Caco-2 (cell line): ENCODE data around the gene GADD45GIP1. TPM values are rescaled to one million over a fixed set of nuclear protein-coding genes. Genes with fewer than 3 reads are reported as not detected.

Source experiments
- BruUV-seq: library from RNA; stranded (reverse); fragments of 400-500 nt; replicated peaks from 2 replicates; lab custom pipeline; 2021; lab: Mats Ljungman, UMichigan
- CTCF ChIA-PET: fragments of 300-600 bp; sonication (Branson Sonifier 250); formaldehyde crosslinking; loops from one replicate; lab custom pipeline; 2022; ENCODE audit warnings: antibody characterized with exemption; lab: Charles Lee
- POLR2A ChIA-PET: fragments of 300-600 bp; sonication (Branson Sonifier 250); formaldehyde crosslinking; loops from one replicate; lab custom pipeline; 2022; ENCODE audit warnings: antibody characterized with exemption; lab: Charles Lee
- DNase-seq, 2 experiments: peaks; one replicate each; pipeline versions ENCODE4 v3.0.0 to v3.0.0-alpha.2; 2020 to 2022
- H3K27me3 ChIP-seq: replicated peaks from 2 replicates; pipeline ENCODE4 v1.6.0; 2011; ENCODE audit warnings: low read length; ENCODE audit not compliant: control insufficient read depth, insufficient read depth
- H3K36me3 ChIP-seq: 2 replicates; pipeline ENCODE4 v1.5.1; 2011; ENCODE audit warnings: low read length; ENCODE audit not compliant: control insufficient read depth, insufficient read depth
- H3K4me1 ChIP-seq: fragments of 250-450 bp; sonication (Bioruptor Pico); 2 replicates; pipeline ENCODE4 v1.5.1; 2020; ENCODE audit warnings: mild to moderate bottlenecking
- H3K4me3 ChIP-seq: 2 replicates; pipeline ENCODE4 v1.5.1; 2011; ENCODE audit warnings: low read depth, mild to moderate bottlenecking, control low read depth, low read length
- H3K9me3 ChIP-seq: fragments of 250-450 bp; sonication (Bioruptor Pico); 2 replicates; pipeline ENCODE4 v1.5.1; 2020; ENCODE audit warnings: mild to moderate bottlenecking, moderate library complexity
- H3K27ac Mint-ChIP-seq: one replicate; pipeline ENCODE4 v1.8.0; 2022; ENCODE audit warnings: mixed read lengths; ENCODE audit not compliant: unreplicated experiment
- H3K27me3 Mint-ChIP-seq: one replicate; pipeline ENCODE4 v1.8.0; 2022; ENCODE audit warnings: mixed read lengths; ENCODE audit not compliant: insufficient read depth, unreplicated experiment
- H3K36me3 Mint-ChIP-seq: one replicate; pipeline ENCODE4 v1.8.0; 2022; ENCODE audit warnings: mild to moderate bottlenecking, mixed read lengths; ENCODE audit not compliant: insufficient read depth, unreplicated experiment
- H3K4me1 Mint-ChIP-seq: one replicate; pipeline ENCODE4 v1.8.0; 2022; ENCODE audit warnings: low read depth, mixed read lengths; ENCODE audit not compliant: unreplicated experiment
- H3K4me3 Mint-ChIP-seq: one replicate; pipeline ENCODE4 v1.8.0; 2022; ENCODE audit warnings: mild to moderate bottlenecking, moderate library complexity, mixed read lengths; ENCODE audit not compliant: unreplicated experiment
- H3K9me3 Mint-ChIP-seq: one replicate; pipeline ENCODE4 v1.8.0; 2022; ENCODE audit warnings: mixed read lengths; ENCODE audit not compliant: unreplicated experiment
- CTCF ChIP-seq, 2 experiments: fragments of 200-600 bp in 1 of 2; IDR thresholded peaks; 1 replicate in 1 of 2; 2 replicates in 1 of 2; pipeline versions ENCODE4 v1.5.1 to v1.8.0; 2011 to 2022; ENCODE audit warnings: antibody characterized with exemption in 1 of 2, control low read depth in 1 of 2, inconsistent platforms in 1 of 2, low read depth in 1 of 2, low read length in 1 of 2, mild to moderate bottlenecking in 1 of 2, moderate library complexity in 1 of 2; ENCODE audit not compliant: insufficient read depth in 1 of 2, severe bottlenecking in 1 of 2, unreplicated experiment in 1 of 2
- intact Hi-C: fragments of 100-400 bp; cut with micrococcal nuclease; formaldehyde crosslinking; loops from one replicate; pipeline ENCODE4 v1.10.0; 2022; ENCODE audit not compliant: unreplicated experiment
- total RNA-seq: library from RNA; stranded (reverse); gene quantifications from 2 replicates; pipeline ENCODE4 v1.2.3, GENCODE V29; 2022

Gene GADD45GIP1
- total RNA-seq, 1 experiment from 2014 or later = 39.3 TPM

DNA sequence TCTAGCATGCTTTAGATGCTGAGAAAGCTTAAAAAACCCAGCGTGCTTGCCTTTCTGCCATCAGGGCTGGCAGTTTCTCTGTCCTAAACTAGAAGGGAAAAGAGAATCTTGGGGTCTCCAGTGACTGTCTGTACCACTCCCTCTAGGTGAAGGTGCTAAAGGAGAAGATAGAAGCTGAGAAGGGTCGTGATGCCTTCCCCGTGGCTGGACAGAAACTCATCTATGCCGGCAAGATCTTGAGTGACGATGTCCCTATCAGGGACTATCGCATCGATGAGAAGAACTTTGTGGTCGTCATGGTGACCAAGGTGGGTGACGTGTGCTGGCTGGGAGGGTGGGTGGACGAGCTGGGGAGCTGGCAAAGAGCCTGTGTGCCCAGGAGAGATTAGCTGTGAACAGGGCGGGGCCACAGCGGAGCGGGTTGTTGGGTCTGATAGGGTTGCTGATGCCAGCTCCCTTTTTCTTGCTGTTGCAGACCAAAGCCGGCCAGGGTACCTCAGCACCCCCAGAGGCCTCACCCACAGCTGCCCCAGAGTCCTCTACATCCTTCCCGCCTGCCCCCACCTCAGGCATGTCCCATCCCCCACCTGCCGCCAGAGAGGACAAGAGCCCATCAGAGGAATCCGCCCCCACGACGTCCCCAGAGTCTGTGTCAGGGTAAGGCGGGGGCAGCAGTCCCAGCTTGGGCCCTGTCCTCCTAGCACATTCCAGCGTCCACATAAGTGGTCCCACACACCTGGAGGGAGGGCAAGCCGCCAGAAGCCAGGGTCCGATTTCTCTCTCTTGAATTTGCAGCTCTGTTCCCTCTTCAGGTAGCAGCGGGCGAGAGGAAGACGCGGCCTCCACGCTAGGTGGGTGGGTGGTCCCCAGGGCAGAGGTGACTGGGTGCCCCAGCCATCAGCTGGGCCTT is 9.1 kb downstream of the GADD45GIP1 start:
- Mint-ChIP-seq H3K27me3 (no peaks in the 10 kb centered on the region), H3K4me1 (peaks cover 13% of the 10 kb centered on the region), H3K27ac (no peak overlapping the region), H3K4me3 (no peak overlapping the region), H3K9me3 (no peaks in the 10 kb centered on the region), H3K36me3 (peaks cover 97% of the 10 kb centered on the region)
- ChIA-PET CTCF (no interaction called here), POLR2A (no interaction called here)
- no peak for DNase-seq
- H3K4me1 ChIP-seq = peaks cover 8% of the 10 kb centered on the region
- no peak for TF ChIP-seq CTCF (IDR thresholded peaks at IDR 0.05; ENCODE audit: insufficient read depth in 1 of 2, low read depth in 1 of 2, low read length in 1 of 2, severe bottlenecking in 1 of 2, unreplicated experiment in 1 of 2)
- intact Hi-C loops = no loop called here
- no peaks in the 10 kb centered on the region for H3K9me3 ChIP-seq
- H3K27me3 ChIP-seq = no peaks in the 10 kb centered on the region
- peaks cover 5% of the 10 kb centered on the region for H3K36me3 ChIP-seq
- H3K4me3 ChIP-seq = no peak overlapping the region
- BruUV-seq = no TSS peak

DNA sequence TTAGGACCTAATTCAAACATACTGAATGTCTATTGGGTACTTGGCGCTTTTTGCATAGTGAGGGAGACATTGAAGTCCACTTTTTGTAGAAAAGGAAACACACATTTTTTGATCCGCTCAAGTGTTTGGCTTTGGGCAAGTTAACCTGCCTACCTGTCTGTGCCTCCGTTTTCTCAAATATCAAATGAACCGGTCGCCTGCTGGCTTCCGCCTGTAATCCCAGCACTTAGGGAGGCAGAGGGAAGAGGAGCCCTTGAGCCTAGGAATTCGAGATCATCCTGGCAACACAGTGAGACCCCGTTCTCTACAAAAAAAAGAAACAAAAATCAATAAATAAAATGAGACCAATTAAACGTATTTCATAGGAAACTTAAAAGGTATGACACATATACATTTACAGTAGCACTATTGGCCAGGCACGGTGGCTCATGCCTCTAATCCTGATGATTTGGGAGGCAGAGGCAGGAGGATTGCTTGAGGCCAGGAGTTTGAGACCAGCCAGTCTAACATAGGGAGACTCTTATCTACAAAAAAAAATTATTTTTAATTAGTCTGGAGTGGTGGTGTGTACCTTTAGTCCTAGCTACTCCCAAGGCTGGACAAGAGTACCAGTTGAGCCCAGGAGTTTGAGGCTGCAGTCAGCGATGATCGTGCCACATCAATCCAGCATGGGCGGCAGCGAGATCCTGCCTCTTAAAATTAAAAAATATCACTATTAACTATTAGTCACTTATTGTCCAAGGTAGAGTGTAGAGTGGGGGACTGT is 10.1 kb downstream of the GADD45GIP1 start:
- POLR2A ChIA-PET = interaction anchor here (0.5 to 1.0 kb wide), 15 partner anchors 10 to 1459 kb away, joined by 3 to 17 read pairs (median 6); partner anchors contain the start of genes GCDH and NFIX
- no TSS peak for BruUV-seq
- Histone ChIP-seq H3K36me3 (peaks cover 3% of the 10 kb centered on the region), H3K9me3 (no peaks in the 10 kb centered on the region), H3K4me1 (peaks cover 8% of the 10 kb centered on the region), H3K4me3 (peak overlapping the region; percentile 77), H3K27me3 (no peaks in the 10 kb centered on the region)
- H3K4me3 Mint-ChIP-seq = peak overlapping the region; percentile 83
- H3K27me3 Mint-ChIP-seq = no peaks in the 10 kb centered on the region
- no peaks in the 10 kb centered on the region for H3K9me3 Mint-ChIP-seq
- H3K27ac Mint-ChIP-seq = peak overlapping the region; percentile 96
- no peak for TF ChIP-seq CTCF (IDR thresholded peaks at IDR 0.05; ENCODE audit: insufficient read depth in 1 of 2, low read depth in 1 of 2, low read length in 1 of 2, severe bottlenecking in 1 of 2, unreplicated experiment in 1 of 2)
- no peak for DNase-seq
- peaks cover 97% of the 10 kb centered on the region for H3K36me3 Mint-ChIP-seq
- CTCF ChIA-PET = interaction anchor here (0.6 to 0.7 kb wide), 6 partner anchors 18 to 1149 kb away, joined by 3 read pairs; no protein-coding TSS in a partner anchor
- intact Hi-C loops = no loop called here
- H3K4me1 Mint-ChIP-seq = peaks cover 13% of the 10 kb centered on the region
